ENCODE measurements around the gene MAEA. TPM values are rescaled to one million over a fixed set of nuclear protein-coding genes. Genes with fewer than 3 reads are reported as not detected.

The MAEA gene
- total RNA-seq, 4 donors from 2014 or later = 66.2 to 140 (median 83.2) TPM

DNA sequence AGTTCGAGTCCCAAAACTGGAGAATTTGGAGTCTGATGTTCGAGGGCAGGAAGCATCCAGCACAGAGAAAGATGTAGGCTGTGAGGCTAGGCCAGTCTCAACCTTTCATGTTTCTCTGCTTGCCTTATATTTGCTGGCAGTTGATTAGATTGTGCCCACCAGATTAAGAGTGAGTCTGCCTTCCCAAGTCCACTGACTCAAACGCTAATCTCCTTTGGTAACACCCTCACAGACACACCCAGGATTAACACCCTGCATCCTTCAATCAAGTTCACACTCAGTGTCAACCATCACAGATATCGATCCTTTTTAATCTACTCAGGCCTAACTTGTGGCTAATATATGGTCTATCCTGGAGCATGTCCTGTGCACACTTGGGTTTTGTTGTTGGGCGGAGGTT is 18.0 kb upstream of the MAEA start:
- Histone ChIP-seq H3K36me3 (no peaks in the 10 kb centered on the region), H3K4me3 (no peak overlapping the region), H3K27me3 (no peaks in the 10 kb centered on the region), H3K4me1 (no peaks in the 10 kb centered on the region), H3K27ac (no peak overlapping the region), H3K9me3 (peaks cover 0 to 20% (median 0%) of the 10 kb centered on the region in 4 donors)
- DNase-seq (ENCODE audit: low spot score in 2 of 2) = no peak
- 92 to 95% methylated on average over 5 of the region's 5 CpGs for WGBS, 2 donors
- TF ChIP-seq POLR2A (IDR thresholded peaks at IDR 0.05) (no peak), EP300 (IDR thresholded peaks at IDR 0.05) (no peak)
- TF ChIP-seq, protein P1, sequence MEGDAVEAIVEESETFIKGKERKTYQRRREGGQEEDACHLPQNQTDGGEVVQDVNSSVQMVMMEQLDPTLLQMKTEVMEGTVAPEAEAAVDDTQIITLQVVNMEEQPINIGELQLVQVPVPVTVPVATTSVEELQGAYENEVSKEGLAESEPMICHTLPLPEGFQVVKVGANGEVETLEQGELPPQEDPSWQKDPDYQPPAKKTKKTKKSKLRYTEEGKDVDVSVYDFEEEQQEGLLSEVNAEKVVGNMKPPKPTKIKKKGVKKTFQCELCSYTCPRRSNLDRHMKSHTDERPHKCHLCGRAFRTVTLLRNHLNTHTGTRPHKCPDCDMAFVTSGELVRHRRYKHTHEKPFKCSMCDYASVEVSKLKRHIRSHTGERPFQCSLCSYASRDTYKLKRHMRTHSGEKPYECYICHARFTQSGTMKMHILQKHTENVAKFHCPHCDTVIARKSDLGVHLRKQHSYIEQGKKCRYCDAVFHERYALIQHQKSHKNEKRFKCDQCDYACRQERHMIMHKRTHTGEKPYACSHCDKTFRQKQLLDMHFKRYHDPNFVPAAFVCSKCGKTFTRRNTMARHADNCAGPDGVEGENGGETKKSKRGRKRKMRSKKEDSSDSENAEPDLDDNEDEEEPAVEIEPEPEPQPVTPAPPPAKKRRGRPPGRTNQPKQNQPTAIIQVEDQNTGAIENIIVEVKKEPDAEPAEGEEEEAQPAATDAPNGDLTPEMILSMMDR (IDR thresholded peaks at IDR 0.05) = no peak

DNA sequence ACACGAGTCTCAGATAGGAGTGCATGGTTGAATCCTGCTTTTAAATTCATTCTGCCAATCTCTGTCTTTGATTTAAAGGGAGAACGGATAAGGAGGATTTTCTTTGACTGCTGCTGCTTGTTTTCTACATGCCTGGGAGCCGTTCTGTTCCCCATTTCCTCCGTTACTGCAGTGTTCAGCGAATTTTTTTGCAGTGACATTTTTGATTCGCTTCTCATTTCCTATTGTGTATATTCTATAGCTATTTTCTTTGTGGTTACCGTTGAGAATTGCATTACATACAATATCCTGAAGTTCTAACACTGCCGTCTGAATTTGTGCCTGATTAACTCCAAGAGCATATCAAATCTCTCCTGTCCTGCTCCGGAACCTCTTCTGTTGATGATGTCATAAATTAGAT is 14.8 kb upstream of the MAEA start:
- TF ChIP-seq EP300 (IDR thresholded peaks at IDR 0.05) (no peak), POLR2A (IDR thresholded peaks at IDR 0.05) (no peak)
- TF ChIP-seq, protein P1 (IDR thresholded peaks at IDR 0.05) = no peak
- 53 to 59% methylated on average over 9 of the region's 9 CpGs for WGBS, 2 donors
- H3K4me1 ChIP-seq = no peaks in the 10 kb centered on the region

DNA sequence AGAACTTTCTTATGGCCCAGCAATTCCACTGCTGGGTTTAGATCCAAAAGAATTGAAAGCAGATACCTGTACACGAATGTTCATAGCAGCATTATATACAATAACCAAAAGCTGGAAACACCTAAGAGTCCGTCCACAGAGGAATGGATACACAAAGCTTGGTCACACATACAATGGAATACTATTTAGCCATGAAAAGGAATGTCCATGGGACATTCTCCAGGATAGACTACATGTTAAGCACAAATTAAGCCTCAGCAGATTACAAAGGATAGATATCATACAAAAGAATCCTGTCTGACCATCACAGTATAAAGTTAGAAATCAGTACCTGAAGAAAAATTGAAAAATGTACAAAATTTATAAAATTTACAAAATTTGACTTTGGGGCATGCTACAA is 12.7 kb upstream of the MAEA start:
- WGBS, 2 donors = 91 to 93% methylated on average over 2 of the region's 2 CpGs
- TF ChIP-seq EP300 (IDR thresholded peaks at IDR 0.05) (no peak), POLR2A (IDR thresholded peaks at IDR 0.05) (no peak)
- TF ChIP-seq, protein P1 (IDR thresholded peaks at IDR 0.05) = no peak

More for the DNA sequence above, 14.8 kb upstream of the MAEA start:
- Histone ChIP-seq H3K36me3 (no peaks in the 10 kb centered on the region), H3K4me3 (no peak overlapping the region), H3K27me3 (no peaks in the 10 kb centered on the region), H3K9me3 (peaks cover 0 to 4% (median 0%) of the 10 kb centered on the region in 4 donors), H3K27ac (peak overlapping the region in 1 of 4 donors; percentile 28)
- no peak for DNase-seq (ENCODE audit: low spot score in 2 of 2)

DNA sequence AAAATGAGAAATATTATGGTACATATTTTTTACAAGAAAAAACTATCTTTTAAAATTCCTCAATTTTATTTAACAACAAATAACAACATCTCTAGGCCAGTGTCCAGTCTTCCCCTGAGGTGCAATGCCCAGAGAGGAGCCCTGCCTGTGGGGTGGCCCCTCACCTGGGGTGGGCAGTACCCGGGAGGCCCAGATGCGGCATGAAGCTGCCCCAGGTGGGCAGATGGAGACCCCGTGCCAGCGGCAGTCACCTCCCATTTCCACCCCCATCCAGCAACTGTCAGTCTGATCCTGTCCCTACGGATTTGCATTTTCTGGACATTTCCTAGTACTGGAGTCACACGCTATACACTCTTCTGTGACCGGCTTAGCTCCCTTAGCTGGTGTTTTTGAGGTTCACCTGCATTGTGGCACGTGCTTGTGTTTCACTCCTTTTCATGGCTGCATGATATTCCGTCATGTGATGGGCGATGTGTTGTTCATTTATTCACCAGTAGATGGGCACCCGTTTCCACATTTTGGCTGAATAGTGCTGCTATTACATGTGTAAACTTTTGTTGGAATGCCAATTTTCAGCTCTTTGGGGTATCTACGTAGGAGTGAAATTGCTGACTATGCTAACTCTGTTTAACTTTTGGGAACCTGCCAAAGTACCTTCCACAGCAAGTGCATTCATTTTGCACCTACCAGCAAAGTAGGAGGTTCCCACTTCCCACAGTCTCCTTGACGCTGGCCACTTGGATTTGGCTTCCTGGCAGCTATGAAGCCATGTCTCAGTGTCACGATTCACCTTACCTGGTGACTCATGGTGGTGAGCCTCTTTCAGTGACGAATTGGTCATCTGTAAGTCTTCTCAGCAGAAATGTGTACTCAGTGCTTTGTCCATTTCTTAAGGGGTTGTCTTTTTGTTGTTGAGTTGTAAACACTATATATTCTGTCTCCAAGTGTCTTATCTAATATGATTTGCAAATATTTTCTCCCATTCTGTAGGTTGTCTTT is 11.7 kb upstream of the MAEA start:
- no peaks in the 10 kb centered on the region for H3K9me3 ChIP-seq
- H3K27me3 ChIP-seq = no peaks in the 10 kb centered on the region
- no peak for DNase-seq (ENCODE audit: low spot score in 2 of 2)
- no peak for TF ChIP-seq POLR2A (IDR thresholded peaks at IDR 0.05)
- TF ChIP-seq EP300 (IDR thresholded peaks at IDR 0.05) = no peak
- TF ChIP-seq, protein P1 (IDR thresholded peaks at IDR 0.05) = no peak
- H3K4me3 ChIP-seq = no peak overlapping the region
- H3K27ac ChIP-seq = no peak overlapping the region
- WGBS, 2 donors = 80 to 81% methylated on average over 15 of the region's 15 CpGs
- H3K36me3 ChIP-seq = no peaks in the 10 kb centered on the region
- H3K4me1 ChIP-seq = no peaks in the 10 kb centered on the region

More for the DNA sequence above, 12.7 kb upstream of the MAEA start:
- H3K9me3 ChIP-seq = no peaks in the 10 kb centered on the region
- DNase-seq (ENCODE audit: low spot score in 2 of 2) = no peak
- no peaks in the 10 kb centered on the region for H3K27me3 ChIP-seq
- no peaks in the 10 kb centered on the region for H3K36me3 ChIP-seq
- no peak overlapping the region for H3K27ac ChIP-seq
- no peaks in the 10 kb centered on the region for H3K4me1 ChIP-seq
- no peak overlapping the region for H3K4me3 ChIP-seq

DNA sequence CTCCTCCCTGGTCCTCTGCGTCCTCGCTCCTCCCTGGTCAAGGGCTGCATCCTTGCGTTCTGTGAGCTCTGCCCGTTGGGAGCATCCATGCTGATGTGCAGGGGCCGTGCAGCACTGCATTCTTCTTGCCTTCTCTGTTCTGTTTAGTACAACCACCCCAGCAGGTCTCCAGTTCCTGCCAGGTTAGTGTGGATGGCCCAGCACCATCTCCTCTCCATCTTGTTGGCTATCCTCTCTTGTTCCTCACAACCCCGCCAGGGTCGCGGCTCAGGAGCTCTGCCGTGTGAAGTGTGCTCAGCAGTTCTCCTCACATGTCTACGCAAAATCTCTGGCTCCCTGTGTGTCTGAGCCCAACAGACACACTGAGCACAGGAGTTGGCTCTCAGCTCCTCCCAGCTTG is 10.4 kb upstream of the MAEA start:
- no peaks in the 10 kb centered on the region for H3K4me1 ChIP-seq
- H3K36me3 ChIP-seq = no peaks in the 10 kb centered on the region
- DNase-seq (ENCODE audit: low spot score in 2 of 2) = no peak
- H3K9me3 ChIP-seq = no peaks in the 10 kb centered on the region
- TF ChIP-seq, protein P1 (IDR thresholded peaks at IDR 0.05) = no peak
- no peak for TF ChIP-seq EP300 (IDR thresholded peaks at IDR 0.05)
- TF ChIP-seq POLR2A (IDR thresholded peaks at IDR 0.05) = no peak
- H3K4me3 ChIP-seq = no peak overlapping the region
- no peaks in the 10 kb centered on the region for H3K27me3 ChIP-seq
- H3K27ac ChIP-seq = no peak overlapping the region
- 92% methylated on average over 10 of the region's 10 CpGs for WGBS, 2 donors

All from tibial nerve (tissue), 4 donors.